Erythroblast (primary cell): Measurements from ENCODE around the gene LRP1B.

Experiments
- GATA1 ChIP-seq: IDR thresholded peaks from 2 replicates; pipeline ENCODE4 v1.6.1; 2011; ENCODE audit warnings: low read depth, mild to moderate bottlenecking, control low read depth, low read length, moderate library complexity
- POLR2A ChIP-seq: IDR thresholded peaks from 2 replicates; pipeline ENCODE4 v1.6.1; 2011; ENCODE audit warnings: mild to moderate bottlenecking, low read length

DNA sequence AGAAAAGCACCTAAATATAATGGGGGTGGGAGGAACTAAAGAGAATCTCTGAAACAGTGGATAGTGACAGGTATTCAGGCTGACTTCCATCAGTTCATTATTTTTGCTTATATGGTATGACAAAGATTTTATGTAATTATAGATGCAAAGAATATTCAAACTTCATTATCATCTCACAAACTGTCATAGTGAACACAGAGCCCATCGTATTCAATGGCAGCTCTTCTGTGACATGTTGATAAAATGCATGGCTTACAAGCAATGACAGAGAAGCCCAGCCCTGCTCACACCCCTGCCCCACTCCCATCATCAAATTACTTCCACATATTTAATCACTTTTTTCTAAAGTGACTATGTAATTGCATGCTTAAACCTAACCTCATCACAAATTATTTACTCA lies 904.3 kb downstream of the LRP1B start:
- TF ChIP-seq POLR2A (no peak), GATA1 (no peak)
